HEK293 (cell line): ENCODE measurements around the gene ULBP1.
A peak's percentile ranks its signal among the peaks of the same experiment; 100 is the strongest.

Experiments used
- BCL6B ChIP-seq: fragments of 450-650 bp; formaldehyde crosslinking; IDR thresholded peaks from 2 replicates; pipeline ENCODE4 v1.5.1; 2017; ENCODE audit warnings: missing biosample characterization, missing genetic modification characterization
- ELK4 ChIP-seq: IDR thresholded peaks from 2 replicates; pipeline ENCODE4 v1.6.1; 2011; ENCODE audit warnings: mild to moderate bottlenecking, low read depth, low read length, borderline replicate concordance
- FEZF1 ChIP-seq: fragments of 450-650 bp; formaldehyde crosslinking; IDR thresholded peaks from 2 replicates; pipeline ENCODE4 v1.5.1; 2016; ENCODE audit warnings: missing biosample characterization, missing genetic modification characterization
- GFI1B ChIP-seq: fragments of 450-650 bp; formaldehyde crosslinking; IDR thresholded peaks from 2 replicates; pipeline ENCODE4 v1.5.1; 2016; ENCODE audit warnings: missing biosample characterization, missing genetic modification characterization
- GLI4 ChIP-seq: fragments of 450-650 bp; formaldehyde crosslinking; IDR thresholded peaks from 2 replicates; pipeline ENCODE4 v1.5.1; 2016; ENCODE audit warnings: missing biosample characterization, missing genetic modification characterization
- PRDM1 ChIP-seq: fragments of 450-650 bp; formaldehyde crosslinking; IDR thresholded peaks from 2 replicates; pipeline ENCODE4; 2016; ENCODE audit warnings: missing biosample characterization, missing genetic modification characterization
- REPIN1 ChIP-seq: fragments of 450-650 bp; formaldehyde crosslinking; IDR thresholded peaks from 2 replicates; pipeline ENCODE4 v1.5.1; 2017; ENCODE audit warnings: missing biosample characterization, missing genetic modification characterization, low read depth
- SP7 ChIP-seq: fragments of 450-650 bp; formaldehyde crosslinking; IDR thresholded peaks from 2 replicates; pipeline ENCODE4 v1.5.1; 2016; ENCODE audit warnings: missing biosample characterization, missing genetic modification characterization
- ZBTB26 ChIP-seq: fragments of 450-650 bp; formaldehyde crosslinking; optimal IDR thresholded peaks from 2 replicates; pipeline ENCODE3; 2016; ENCODE audit warnings: missing biosample characterization, mild to moderate bottlenecking, missing genetic modification characterization
- ZFHX2 ChIP-seq: fragments of 450-650 bp; formaldehyde crosslinking; conservative IDR thresholded peaks from 2 replicates; pipeline ENCODE4 v1.5.1; 2016; ENCODE audit warnings: missing biosample characterization, missing genetic modification characterization
- ZFP69B ChIP-seq: fragments of 450-650 bp; formaldehyde crosslinking; IDR thresholded peaks from 2 replicates; pipeline ENCODE4 v1.5.1; 2016; ENCODE audit warnings: missing biosample characterization, missing genetic modification characterization
- ZNF10 ChIP-seq: fragments of 450-650 bp; formaldehyde crosslinking; IDR thresholded peaks from 2 replicates; pipeline ENCODE4 v1.5.1; 2017; ENCODE audit warnings: missing biosample characterization, missing genetic modification characterization
- ZNF114 ChIP-seq: fragments of 450-650 bp; formaldehyde crosslinking; IDR thresholded peaks from 2 replicates; pipeline ENCODE4 v1.5.0; 2017; ENCODE audit warnings: missing biosample characterization, missing genetic modification characterization
- ZNF121 ChIP-seq: fragments of 450-650 bp; formaldehyde crosslinking; IDR thresholded peaks from 2 replicates; pipeline ENCODE4 v1.5.1; 2016; ENCODE audit warnings: missing biosample characterization, missing genetic modification characterization
- ZNF140 ChIP-seq: fragments of 450-650 bp; formaldehyde crosslinking; IDR thresholded peaks from 2 replicates; pipeline ENCODE4 v1.5.1; 2016; ENCODE audit warnings: missing biosample characterization, missing genetic modification characterization
- ZNF146 ChIP-seq: fragments of 450-650 bp; formaldehyde crosslinking; IDR thresholded peaks from 2 replicates; pipeline ENCODE4 v1.5.1; 2016; ENCODE audit warnings: missing biosample characterization, missing genetic modification characterization
- ZNF155 ChIP-seq: fragments of 450-650 bp; formaldehyde crosslinking; IDR thresholded peaks from 2 replicates; pipeline ENCODE4 v1.5.1; 2016; ENCODE audit warnings: missing biosample characterization, missing genetic modification characterization
- ZNF2 ChIP-seq: fragments of 450-650 bp; formaldehyde crosslinking; IDR thresholded peaks from 2 replicates; pipeline ENCODE4 v1.5.1; 2016; ENCODE audit warnings: missing biosample characterization, missing genetic modification characterization
- ZNF501 ChIP-seq: fragments of 450-650 bp; formaldehyde crosslinking; IDR thresholded peaks from 2 replicates; pipeline ENCODE4 v1.5.1; 2016; ENCODE audit warnings: missing biosample characterization, missing genetic modification characterization
- ZNF513 ChIP-seq: fragments of 450-650 bp; IDR thresholded peaks from 2 replicates; pipeline ENCODE4 v1.5.1; 2018; ENCODE audit warnings: missing biosample characterization, missing genetic modification characterization
- ZNF549 ChIP-seq: fragments of 450-650 bp; IDR thresholded peaks from 2 replicates; pipeline ENCODE4 v1.5.1; 2018; ENCODE audit warnings: missing biosample characterization, missing genetic modification characterization, mild to moderate bottlenecking, inconsistent platforms, moderate library complexity
- ZNF555 ChIP-seq: fragments of 450-650 bp; formaldehyde crosslinking; conservative IDR thresholded peaks from 2 replicates; pipeline ENCODE4 v1.5.1; 2017; ENCODE audit warnings: missing biosample characterization, mild to moderate bottlenecking, missing genetic modification characterization, inconsistent platforms
- ZNF580 ChIP-seq: fragments of 450-650 bp; formaldehyde crosslinking; IDR thresholded peaks from 2 replicates; pipeline ENCODE4 v1.5.1; 2016; ENCODE audit warnings: missing biosample characterization, missing genetic modification characterization
- ZNF600 ChIP-seq: fragments of 450-650 bp; formaldehyde crosslinking; IDR thresholded peaks from 2 replicates; pipeline ENCODE4 v1.5.1; 2016; ENCODE audit warnings: missing biosample characterization, missing genetic modification characterization
- ZNF610 ChIP-seq: fragments of 450-650 bp; formaldehyde crosslinking; IDR thresholded peaks from 2 replicates; pipeline ENCODE4 v1.5.1; 2016; ENCODE audit warnings: missing biosample characterization, missing genetic modification characterization, borderline replicate concordance
- ZNF621 ChIP-seq: fragments of 450-650 bp; formaldehyde crosslinking; IDR thresholded peaks from 2 replicates; pipeline ENCODE4 v1.5.1; 2017; ENCODE audit warnings: missing biosample characterization, missing genetic modification characterization
- ZNF677 ChIP-seq: fragments of 450-650 bp; IDR thresholded peaks from 2 replicates; pipeline ENCODE4 v1.5.0; 2018; ENCODE audit warnings: missing biosample characterization, mild to moderate bottlenecking, missing genetic modification characterization, moderate library complexity
- ZNF76 ChIP-seq: fragments of 450-650 bp; formaldehyde crosslinking; IDR thresholded peaks from 2 replicates; pipeline ENCODE4; 2016; ENCODE audit warnings: low read depth, missing biosample characterization, missing genetic modification characterization, borderline replicate concordance
- ZNF837 ChIP-seq: fragments of 450-650 bp; formaldehyde crosslinking; IDR thresholded peaks from 2 replicates; pipeline ENCODE4 v1.5.1; 2016; ENCODE audit warnings: missing biosample characterization, missing genetic modification characterization
- TF ChIP-seq, protein P1 (sequence below): fragments of 450-650 bp; formaldehyde crosslinking; IDR thresholded peaks from 2 replicates; pipeline ENCODE4 v1.5.1; 2016; ENCODE audit warnings: missing biosample characterization, missing genetic modification characterization
- TF ChIP-seq, protein P2 (sequence below): fragments of 450-650 bp; formaldehyde crosslinking; IDR thresholded peaks from 2 replicates; pipeline ENCODE4 v1.5.1; 2017; ENCODE audit warnings: missing biosample characterization, mild to moderate bottlenecking, missing genetic modification characterization, moderate library complexity

The ULBP1 gene

GRCh38 chr6:149963462-149964307, at the start of gene ULBP1 (continued):
- TF ChIP-seq GLI4 (tag by site-specific recombination) (no peak), PRDM1 (no peak), ZNF580 (tag by site-specific recombination) (peak; percentile 75), ZNF140 (tag by site-specific recombination) (no peak), ZNF10 (tag by site-specific recombination) (no peak), ZNF2 (peak; percentile 80), BCL6B (tag by site-specific recombination) (no peak), ZNF555 (no peak), ZBTB26 (tag by site-specific recombination) (peak; percentile 94), ZFHX2 (tag by site-specific recombination) (peak; percentile 92), ZNF600 (tag by site-specific recombination) (peak; percentile 80), ZNF610 (tag by site-specific recombination) (peak; percentile 82; the same call in 1 of the 2 replicates), REPIN1 (0 out of 2 replicates have a peak, but pooled peaks have one; percentile 11), ZNF146 (peak; percentile 48; the same call in 1 of the 2 replicates), ZNF76 (peak; percentile 58), ZNF621 (no peak), ZNF677 (no peak), ZFP69B (tag by site-specific recombination) (peak; percentile 73), ZNF549 (tag by site-specific recombination) (no peak), SP7 (tag by site-specific recombination) (peak; percentile 93), ELK4 (no peak), FEZF1 (tag by site-specific recombination) (peak; percentile 55), ZNF513 (no peak), ZNF837 (no peak), ZNF121 (tag by site-specific recombination) (no peak), ZNF114 (tag by site-specific recombination) (no peak), ZNF155 (tag by site-specific recombination) (no peak), ZNF501 (tag by site-specific recombination) (peak; percentile 90), GFI1B (tag by site-specific recombination) (no peak)
- TF ChIP-seq, protein P1, sequence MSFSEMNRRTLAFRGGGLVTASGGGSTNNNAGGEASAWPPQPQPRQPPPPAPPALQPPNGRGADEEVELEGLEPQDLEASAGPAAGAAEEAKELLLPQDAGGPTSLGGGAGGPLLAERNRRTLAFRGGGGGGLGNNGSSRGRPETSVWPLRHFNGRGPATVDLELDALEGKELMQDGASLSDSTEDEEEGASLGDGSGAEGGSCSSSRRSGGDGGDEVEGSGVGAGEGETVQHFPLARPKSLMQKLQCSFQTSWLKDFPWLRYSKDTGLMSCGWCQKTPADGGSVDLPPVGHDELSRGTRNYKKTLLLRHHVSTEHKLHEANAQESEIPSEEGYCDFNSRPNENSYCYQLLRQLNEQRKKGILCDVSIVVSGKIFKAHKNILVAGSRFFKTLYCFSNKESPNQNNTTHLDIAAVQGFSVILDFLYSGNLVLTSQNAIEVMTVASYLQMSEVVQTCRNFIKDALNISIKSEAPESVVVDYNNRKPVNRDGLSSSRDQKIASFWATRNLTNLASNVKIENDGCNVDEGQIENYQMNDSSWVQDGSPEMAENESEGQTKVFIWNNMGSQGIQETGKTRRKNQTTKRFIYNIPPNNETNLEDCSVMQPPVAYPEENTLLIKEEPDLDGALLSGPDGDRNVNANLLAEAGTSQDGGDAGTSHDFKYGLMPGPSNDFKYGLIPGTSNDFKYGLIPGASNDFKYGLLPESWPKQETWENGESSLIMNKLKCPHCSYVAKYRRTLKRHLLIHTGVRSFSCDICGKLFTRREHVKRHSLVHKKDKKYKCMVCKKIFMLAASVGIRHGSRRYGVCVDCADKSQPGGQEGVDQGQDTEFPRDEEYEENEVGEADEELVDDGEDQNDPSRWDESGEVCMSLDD (tag by site-specific recombination) = peak; percentile 93
- TF ChIP-seq, protein P2, sequence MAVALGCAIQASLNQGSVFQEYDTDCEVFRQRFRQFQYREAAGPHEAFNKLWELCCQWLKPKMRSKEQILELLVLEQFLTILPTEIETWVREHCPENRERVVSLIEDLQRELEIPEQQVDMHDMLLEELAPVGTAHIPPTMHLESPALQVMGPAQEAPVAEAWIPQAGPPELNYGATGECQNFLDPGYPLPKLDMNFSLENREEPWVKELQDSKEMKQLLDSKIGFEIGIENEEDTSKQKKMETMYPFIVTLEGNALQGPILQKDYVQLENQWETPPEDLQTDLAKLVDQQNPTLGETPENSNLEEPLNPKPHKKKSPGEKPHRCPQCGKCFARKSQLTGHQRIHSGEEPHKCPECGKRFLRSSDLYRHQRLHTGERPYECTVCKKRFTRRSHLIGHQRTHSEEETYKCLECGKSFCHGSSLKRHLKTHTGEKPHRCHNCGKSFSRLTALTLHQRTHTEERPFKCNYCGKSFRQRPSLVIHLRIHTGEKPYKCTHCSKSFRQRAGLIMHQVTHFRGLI (tag by site-specific recombination) = peak; percentile 71; the same call in 1 of the 2 replicates
